Stimulated activated CD8-positive, alpha-beta memory T cell treated with anti-CD3 and anti-CD28 coated beads, Interleukin-7, amount 100 ng/mL, for 24 hours (primary cell): Measurements from ENCODE around the gene GLUL.
"Not testable (repeated sequence)": the region's sequence is repeated elsewhere in the genome, so short reads cannot be mapped to it uniquely, and the experiment has no call there.

Source experiments
- DNase-seq: peaks from one replicate; pipeline ENCODE4 v3.0.0-alpha.2; 2020; ENCODE audit warnings: low read depth

Gene GLUL

GRCh38 chr1:182368358-182368757, 23.2 kb downstream of the GLUL start:
- no peak for DNase-seq

DNA sequence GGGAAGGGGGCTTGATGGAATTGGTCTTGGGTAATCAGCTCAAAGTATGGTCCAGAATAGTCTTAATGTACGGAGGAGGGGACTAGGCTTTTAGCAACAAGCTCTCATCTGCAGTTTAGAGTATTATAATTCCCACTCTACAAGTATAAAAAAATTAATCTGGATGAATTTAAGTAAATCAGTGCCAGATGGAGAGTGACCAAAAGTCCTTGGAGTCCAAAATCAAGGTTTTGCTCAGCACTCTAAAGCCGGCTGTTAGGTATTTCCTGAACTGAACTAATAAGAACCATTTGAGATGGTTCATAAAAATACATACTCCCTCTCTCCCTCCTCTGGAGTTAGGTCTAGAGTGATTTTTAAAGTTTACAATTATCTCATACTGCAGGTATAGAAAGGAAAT, 23.7 kb downstream of the GLUL start:
- no peak for DNase-seq

DNA sequence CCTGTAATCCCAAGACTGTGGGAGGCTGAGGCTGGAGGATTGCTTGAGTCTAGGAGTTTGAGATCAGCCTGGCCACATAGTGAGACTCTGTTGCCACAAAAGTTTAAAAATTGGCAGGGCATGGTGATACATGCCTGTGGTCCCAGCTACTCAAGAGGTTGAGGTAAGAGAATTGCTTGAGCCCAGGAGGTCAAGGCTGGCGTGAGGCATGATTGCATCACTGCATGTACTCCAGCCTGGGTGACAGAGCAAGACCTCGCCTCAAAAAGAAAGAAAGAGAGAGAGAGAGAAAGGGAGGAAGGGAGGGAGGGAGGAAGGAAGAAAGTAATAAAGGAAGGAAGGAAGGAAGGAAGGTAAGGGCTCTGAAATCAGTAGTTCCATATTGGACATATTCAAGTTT, 25.0 kb downstream of the GLUL start:
- DNase-seq = no peak

GRCh38 chr1:182359645-182360044, 31.9 kb downstream of the GLUL start:
- no peak for DNase-seq

DNA sequence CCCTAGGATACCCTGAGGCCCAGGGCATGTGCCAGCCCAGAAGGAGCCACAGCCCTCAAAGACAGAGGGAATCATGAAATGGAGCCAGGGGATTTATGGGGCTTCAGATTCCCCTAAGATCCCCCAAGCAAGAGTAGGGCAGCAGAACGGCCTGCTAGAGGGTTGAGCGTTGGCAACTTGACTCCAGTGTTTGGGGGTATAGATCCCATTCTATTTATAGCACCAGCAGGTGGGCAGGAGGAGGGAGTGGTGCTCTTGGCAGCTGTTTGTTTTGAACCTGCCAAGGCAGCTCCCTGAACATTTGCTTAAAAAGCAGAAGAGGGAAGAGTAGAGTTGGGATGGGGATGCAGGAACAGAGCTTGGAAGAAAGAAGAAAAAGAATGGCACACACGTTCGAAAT, 33.7 kb downstream of the GLUL start:
- no peak for DNase-seq

DNA sequence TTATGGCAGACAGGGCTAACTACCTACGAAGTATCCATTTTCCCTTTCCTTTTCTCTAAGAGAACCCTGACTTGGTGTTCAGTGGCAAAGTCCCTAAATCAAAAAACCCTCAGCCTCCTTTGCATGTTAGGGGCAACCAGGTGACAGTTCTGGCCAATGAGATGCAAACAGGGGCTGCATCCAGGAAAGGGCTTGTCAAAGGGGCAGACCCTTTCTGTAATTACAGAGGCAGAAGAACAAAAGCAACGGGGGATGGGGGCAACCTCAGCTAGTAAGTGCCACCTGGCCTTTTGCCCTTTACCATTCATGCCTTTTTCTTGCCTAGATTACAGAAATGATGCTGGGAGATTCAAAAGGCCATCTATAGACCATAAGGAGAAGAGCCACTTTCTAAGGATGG, 34.4 kb downstream of the GLUL start:
- DNase-seq = no peak

GRCh38 chr1:182355723-182356098, 35.9 kb downstream of the GLUL start:
- no peak for DNase-seq

DNA sequence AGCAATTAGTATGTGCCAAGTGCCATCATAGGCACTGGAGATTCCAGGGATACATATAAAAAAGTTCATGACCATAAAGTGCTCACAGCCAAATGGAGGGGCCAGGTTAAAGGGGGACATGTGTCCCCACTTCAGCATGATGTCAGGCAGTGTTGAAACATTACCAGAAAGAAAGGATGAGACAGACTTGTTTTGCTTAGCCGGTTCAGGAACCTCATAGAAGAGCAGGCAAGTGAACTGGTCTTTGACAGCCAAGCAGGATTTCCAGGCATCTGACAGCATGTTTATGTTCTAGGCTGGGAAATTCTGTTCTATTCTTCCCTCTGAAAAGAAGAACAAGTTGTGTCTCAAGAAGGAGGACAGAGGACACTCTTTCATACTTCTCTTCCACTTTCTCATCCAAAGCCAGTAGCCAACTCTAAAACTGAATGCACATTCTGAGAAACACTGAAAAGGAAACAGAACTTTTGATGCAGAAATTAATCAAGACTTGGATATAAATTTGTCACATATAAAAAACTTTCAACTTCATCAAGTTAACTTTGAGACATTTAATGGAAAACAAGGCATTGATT, 39.7 kb downstream of the GLUL start:
- no peak for DNase-seq

DNA sequence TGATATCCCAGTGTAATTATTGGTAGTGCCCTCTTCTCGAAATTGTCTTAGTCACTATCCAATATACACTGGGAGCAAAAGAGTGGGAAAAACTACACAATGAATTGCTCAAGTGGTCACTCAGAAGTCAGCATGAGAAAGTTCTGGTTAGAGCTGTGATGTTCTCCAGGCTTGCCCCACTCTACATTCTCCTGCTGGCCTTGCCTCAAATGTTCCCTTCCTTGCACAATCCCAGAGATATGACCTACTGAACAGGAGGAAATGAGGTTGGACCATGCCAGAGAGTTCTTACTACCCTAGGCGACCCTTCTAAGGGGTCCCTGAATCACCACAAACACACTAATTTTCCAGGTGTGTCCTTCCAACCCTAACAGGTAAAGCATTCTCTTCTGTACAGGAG, 40.8 kb downstream of the GLUL start:
- no peak for DNase-seq

GRCh38 chr1:182348961-182349747, 42.4 kb downstream of the GLUL start:
- DNase-seq = no peak

DNA sequence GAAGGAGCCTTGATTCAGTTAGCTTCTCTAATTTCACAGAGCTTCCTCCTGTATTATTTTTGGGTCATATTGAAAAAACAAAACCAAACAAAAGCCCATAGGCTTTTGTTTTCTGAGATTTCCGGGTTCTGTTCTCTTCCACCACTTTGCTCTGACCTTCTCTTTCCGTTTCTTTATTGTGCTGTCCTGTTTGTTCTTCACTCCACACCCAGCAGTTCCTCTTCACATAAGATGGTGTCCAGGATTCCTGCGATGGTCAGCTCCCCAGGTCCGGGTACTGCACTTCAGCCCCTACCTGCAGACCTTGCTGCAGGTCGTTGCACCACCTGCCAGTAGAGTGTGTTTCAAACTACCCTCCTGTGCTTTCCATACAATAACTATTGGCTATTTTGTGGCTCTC, 44.6 kb downstream of the GLUL start:
- DNase-seq = no peak

DNA sequence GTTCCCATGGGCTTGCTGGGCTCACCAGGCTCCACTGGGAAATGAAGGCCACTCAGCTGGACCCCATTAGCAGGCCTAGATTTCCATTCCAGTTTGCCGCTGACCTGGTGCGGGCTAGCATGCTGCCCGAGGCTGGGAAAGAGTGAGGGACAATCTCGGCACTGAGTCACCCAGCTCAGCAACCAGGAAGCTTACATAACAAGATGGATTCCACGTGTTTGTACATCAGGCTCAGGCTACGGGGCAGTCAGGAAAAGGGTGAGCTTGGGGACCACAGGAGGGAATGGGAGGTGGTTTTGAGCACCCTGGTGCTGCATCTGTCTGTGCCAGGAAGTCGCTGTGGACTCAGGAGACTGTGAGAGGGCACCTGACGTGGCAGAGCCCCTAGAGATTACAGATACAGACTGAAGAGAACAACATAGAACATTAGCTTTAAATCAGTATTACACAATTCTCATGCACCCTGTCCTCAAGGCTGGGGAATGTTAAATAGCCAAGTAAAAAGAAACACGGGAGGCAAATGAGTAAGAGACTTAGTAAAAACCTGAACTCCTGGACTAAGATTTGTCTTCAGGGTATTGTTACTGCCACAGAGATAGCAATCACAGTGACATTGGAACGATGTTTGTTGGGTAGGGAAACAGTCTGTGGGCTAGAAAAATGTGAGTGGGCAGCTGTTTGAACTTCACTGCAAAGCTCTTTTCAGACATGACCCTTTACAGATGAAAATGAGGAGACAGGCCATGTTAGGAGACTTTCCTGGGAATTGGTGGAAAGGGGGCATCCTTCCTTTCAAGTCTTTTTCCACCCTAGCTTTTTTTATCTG, 51.1 kb downstream of the GLUL start:
- DNase-seq = no peak

- no peak for DNase-seq
These were observed 51.9 kb downstream of the GLUL start for GRCh38 chr1:182339684-182340083.

DNA sequence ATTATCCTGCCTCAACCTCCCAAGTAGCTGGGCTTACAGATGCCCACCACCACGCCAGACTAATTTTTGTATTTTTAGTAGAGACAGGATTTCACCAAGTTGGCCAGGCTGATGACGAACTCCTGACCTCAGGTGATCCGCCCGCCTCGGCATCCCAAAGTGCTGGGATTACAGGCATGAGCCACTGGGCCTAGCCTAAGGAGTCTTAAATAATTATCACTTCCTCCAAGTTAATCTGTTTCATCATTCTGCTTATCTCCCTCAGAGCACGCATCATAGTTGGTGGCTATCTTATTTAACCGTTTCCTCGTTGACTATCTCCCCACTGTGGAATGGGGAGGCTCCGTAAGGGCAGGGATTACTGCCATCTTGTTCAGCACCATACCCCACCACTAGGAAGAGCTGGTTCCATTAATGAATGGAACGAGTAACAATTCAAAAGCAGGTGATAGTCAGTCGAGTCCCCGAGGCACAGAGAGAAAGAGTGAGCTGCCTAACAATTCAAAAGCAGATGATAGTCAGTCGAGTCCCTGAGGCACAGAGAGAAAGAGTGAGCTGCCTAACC, 52.7 kb downstream of the GLUL start:
- no peak for DNase-seq

- no peak for DNase-seq
These were observed 53.6 kb downstream of the GLUL start for GRCh38 chr1:182337736-182338571.

GRCh38 chr1:182335771-182336566, 55.6 kb downstream of the GLUL start:
- no peak for DNase-seq

DNA sequence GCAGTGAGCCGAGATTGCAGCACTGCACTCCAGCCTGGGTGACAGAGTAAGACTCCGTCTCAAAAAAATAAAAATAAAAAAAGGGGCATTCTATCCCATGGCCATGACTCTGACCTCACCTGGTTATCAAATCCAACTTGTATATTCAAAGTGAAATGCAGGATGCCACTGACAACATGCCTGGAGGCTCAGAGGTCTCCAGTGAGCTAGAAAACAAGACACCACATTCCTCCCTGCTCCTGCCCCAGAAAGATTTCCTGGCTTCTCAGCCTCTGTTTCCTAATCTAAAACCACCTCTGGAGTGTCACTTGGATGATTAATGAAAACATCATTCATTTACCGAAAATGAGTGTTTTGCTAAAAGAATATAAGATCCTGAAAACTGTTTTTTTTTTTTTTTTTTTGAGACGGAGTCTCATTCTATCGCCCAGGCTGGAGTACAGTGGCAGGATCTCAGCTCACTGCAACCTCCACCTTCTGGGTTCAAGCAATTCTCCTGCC, 58.5 kb downstream of the GLUL start:
- not testable (repeated sequence) for DNase-seq

DNA sequence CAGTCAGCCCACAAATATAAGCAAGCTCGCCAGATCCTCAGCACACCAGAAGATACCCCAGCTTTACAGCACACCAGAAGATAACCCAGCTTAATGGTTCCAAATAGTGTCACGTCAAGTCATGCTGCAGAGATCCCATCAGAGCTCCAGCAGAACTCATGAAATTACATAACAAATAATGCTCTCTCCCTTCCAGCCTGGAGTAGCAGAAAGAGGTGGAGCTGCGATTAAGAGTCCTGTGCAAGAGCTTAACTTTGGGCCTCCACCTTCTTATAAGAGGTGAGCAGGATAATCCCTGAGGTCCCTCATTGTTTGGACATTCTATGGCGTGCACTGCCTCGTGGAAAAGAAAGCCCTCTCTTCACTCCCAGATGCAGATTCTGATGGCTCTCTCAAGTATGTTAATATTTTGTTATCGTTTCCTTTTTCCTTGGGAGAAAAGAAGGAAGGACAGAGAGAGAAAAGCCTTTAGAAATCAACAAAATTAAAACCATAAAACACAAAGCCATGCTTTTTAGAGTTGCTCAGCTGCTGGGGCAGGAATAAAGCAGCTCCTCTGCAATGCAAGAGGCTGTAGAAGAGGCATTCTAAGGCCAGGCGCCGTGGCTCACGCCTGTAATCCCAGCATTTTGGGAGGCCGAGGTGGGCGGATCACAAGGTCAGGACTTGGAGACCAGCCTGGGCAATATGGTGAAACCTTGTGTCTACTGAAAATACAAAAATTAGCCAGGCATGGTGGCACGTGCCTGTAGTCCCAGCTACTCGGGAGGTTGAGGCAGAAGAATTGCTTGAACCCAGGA, 59.1 kb downstream of the GLUL start:
- no peak for DNase-seq
